Heart left ventricle (tissue), 13 donors: Measurements from ENCODE around the gene ADM2.

Experiments
- CTCF ChIP-seq, 12 donors: fragments of 200-600 bp; sonication (generic) in 4 of 12; IDR thresholded peaks; one replicate each; pipeline versions ENCODE4 v1.5.0 to v1.8.0; 2018 to 2022; ENCODE audit warnings: antibody characterized with exemption in 12 of 12, mild to moderate bottlenecking in 5 of 12
- POLR2A ChIP-seq, 2 donors: fragments of 450-650 bp; IDR thresholded peaks; one replicate each; pipeline ENCODE4 v1.6.1; 2017; ENCODE audit warnings: antibody characterized with exemption in 2 of 2, mild to moderate bottlenecking in 2 of 2, moderate library complexity in 2 of 2
- donor health status: ischemic (EF 13 %, LVEDD 7.1; RV severe dilation, severe dysfunction).
- donor health status: DM: no; HTN: yes; CAD: no.
- donor health status: DM: no; HTN: no; CAD: no.
- donor health status: ischemic (EF 25% LVEDD 6.9; RV normal size, moderate dysfunction).
- donor health status: ischemic (EF 25% LVEDD 5.7; RV mildly dilated, moderate dysfunction).
- donor health status: ischemic (EF 35%, LVEDD 5.7; RV mildly dilated, moderate dysfunction).
- donor health status: nonischemic (EF 11% LVEDD 7.7; RV severe dilation, severe dysfunction).
- donor health status: DM: yes; HTN: yes; CAD: no.
- donor health status: PGD.
- donor health status: ischemic (EF 29% LVEDD 5.4; RV normal size, mild dysfunction).
- donor health status: nonischemic (EF 23%, LVEDD 6.1; RV moderate dilation, normal function).

GRCh38 chr22:50467773-50468440, 13.4 kb upstream of the ADM2 start:
- TF ChIP-seq CTCF (IDR thresholded peaks at IDR 0.05) (no peak), POLR2A (IDR thresholded peaks at IDR 0.05) (no peak)
